ENCODE data around the gene ABCC9.
"Not testable (repeated sequence)": the region's sequence is repeated elsewhere in the genome, so short reads cannot be mapped to it uniquely, and the experiment has no call there.

Gene ABCC9

GRCh38 chr12:21949036-21949435 is 7.8 kb upstream of the ABCC9 start:
- Mint-ChIP-seq H3K27me3 (peaks cover 9% of the 10 kb centered on the region), H3K4me3 (no peak overlapping the region), H3K9me3 (peaks cover 31% of the 10 kb centered on the region), H3K27ac (no peak overlapping the region), H3K36me3 (ENCODE audit: low read depth) (no peaks in the 10 kb centered on the region), H3K4me1 (ENCODE audit: low read depth) (no peaks in the 10 kb centered on the region)
- DNase-seq, result no peak

DNA sequence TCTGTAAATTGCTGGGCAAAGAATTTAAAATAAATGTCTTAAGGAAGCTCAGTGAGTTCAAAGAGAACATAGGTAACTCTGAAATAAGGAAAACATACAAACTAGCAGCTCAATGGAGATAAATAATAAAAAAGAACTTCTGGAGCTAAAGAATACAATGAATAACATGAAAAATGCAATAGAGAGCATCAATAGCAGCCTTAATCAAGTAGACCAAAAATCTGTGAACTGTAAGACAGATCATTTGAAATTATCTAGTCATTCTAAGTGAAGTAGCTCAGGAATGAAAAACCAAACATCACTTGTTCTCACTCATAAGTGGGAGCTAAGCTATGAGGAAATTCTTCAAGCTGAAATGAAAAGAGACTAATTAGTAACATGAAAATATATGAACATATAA is 5.8 kb upstream of the ABCC9 start:
- Mint-ChIP-seq H3K9me3 (peaks cover 31% of the 10 kb centered on the region), H3K4me1 (ENCODE audit: low read depth) (peaks cover under 1% of the 10 kb centered on the region), H3K27ac (no peak overlapping the region), H3K36me3 (ENCODE audit: low read depth) (no peaks in the 10 kb centered on the region), H3K27me3 (peaks cover 26% of the 10 kb centered on the region), H3K4me3 (no peak overlapping the region)
- no peak for DNase-seq

DNA sequence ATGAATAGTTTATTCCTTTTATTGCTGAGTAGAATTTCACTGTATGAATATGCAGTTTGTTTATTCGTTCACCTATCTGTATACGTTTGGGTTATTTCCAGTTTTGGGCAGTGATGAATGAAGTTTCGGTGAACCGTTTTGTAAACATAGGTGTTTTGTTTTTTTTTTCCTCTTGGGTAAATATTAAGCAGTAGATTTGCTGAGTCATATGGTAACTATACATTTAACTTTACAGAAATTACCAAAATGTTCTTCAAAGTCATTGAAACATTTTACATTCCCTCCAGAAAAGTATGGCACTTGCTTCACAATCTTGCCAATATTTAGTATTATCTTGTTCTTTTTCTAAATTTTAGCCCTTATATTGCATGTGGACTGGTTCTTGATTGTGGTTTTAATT is 3.8 kb upstream of the ABCC9 start:
- no peaks in the 10 kb centered on the region for H3K36me3 Mint-ChIP-seq (ENCODE audit: low read depth)
- H3K27ac Mint-ChIP-seq, result no peak overlapping the region
- DNase-seq, result no peak
- no peak overlapping the region for H3K4me3 Mint-ChIP-seq
- peaks cover 30% of the 10 kb centered on the region for H3K9me3 Mint-ChIP-seq
- peaks cover 18% of the 10 kb centered on the region for H3K4me1 Mint-ChIP-seq (ENCODE audit: low read depth)
- H3K27me3 Mint-ChIP-seq, result peaks cover 46% of the 10 kb centered on the region

DNA sequence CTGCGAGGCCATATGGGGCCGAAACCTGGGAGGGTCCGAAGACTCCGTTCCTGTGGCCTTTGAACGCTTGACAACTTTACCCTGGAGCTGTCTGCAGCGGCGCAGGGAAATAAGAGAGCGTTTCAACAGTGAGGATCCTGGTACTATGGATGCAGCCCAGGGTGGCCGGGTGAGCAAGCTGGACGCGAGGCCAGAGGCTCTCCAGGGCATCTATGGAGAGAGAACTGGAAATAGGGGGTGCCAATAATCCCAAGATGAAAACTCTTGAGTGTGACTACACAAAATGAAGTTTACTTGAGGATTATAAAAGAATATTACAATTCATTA is 1.1 kb upstream of the ABCC9 start:
- peaks cover 21% of the 10 kb centered on the region for H3K4me1 Mint-ChIP-seq (ENCODE audit: low read depth)
- no peak overlapping the region for H3K4me3 Mint-ChIP-seq
- no peak overlapping the region for H3K27ac Mint-ChIP-seq
- H3K27me3 Mint-ChIP-seq, result peaks cover 71% of the 10 kb centered on the region
- no peak for DNase-seq
- H3K36me3 Mint-ChIP-seq (ENCODE audit: low read depth), result no peaks in the 10 kb centered on the region
- H3K9me3 Mint-ChIP-seq, result peaks cover 20% of the 10 kb centered on the region

- DNase-seq, result no peak
- H3K36me3 Mint-ChIP-seq (ENCODE audit: low read depth), result no peaks in the 10 kb centered on the region
- H3K9me3 Mint-ChIP-seq, result peaks cover 16% of the 10 kb centered on the region
- peaks cover 21% of the 10 kb centered on the region for H3K4me1 Mint-ChIP-seq (ENCODE audit: low read depth)
- H3K27me3 Mint-ChIP-seq, result peaks cover 76% of the 10 kb centered on the region
- H3K4me3 Mint-ChIP-seq, result peak overlapping the region; percentile 64
- H3K27ac Mint-ChIP-seq, result no peak overlapping the region
These were observed 515 bp upstream of the ABCC9 start for GRCh38 chr12:21941506-21942376.

DNA sequence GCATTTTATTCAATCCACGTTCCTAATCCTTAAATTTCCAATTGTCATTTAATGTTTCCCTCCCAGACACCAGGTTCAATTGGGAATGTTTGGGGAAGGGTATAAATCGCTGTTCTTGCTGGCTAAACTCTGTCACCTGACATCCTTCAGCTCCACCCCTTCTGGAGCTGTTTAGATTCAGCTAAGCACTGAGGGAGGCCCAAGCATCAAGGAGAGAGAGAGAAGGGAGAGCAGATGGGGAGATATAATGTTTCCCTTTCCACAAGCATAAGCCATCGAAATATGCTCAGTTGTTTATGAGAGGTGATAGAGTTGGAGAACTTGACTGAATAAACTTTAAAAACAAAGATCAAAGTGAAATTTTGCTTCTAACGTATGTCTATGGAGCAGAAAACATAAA is 1.8 kb downstream of the ABCC9 start:
- H3K4me1 Mint-ChIP-seq (ENCODE audit: low read depth), result peaks cover 21% of the 10 kb centered on the region
- H3K36me3 Mint-ChIP-seq (ENCODE audit: low read depth), result no peaks in the 10 kb centered on the region
- no peak for DNase-seq
- no peak overlapping the region for H3K4me3 Mint-ChIP-seq
- H3K27ac Mint-ChIP-seq, result no peak overlapping the region
- no peaks in the 10 kb centered on the region for H3K9me3 Mint-ChIP-seq
- H3K27me3 Mint-ChIP-seq, result peaks cover 83% of the 10 kb centered on the region

DNA sequence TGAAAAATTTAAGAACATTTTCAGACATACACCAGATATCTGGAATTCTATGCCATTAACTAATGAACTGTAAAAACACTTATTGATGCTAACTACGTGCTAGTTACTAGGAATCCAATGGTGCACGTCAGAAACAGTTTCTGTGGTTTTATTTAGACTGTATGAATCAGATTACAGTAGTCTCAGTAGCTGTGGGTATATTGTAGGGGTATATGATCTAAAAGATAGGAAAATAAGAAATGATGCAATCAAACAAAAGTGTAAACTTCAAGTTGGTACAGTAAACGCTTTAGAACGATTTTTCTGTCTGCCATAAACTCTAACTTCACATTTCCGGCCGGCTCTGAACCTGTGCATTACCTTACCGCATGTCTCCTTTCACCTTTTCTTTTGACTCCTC is 2.3 kb downstream of the ABCC9 start:
- H3K27ac Mint-ChIP-seq, result no peak overlapping the region
- no peak for DNase-seq
- peaks cover 21% of the 10 kb centered on the region for H3K4me1 Mint-ChIP-seq (ENCODE audit: low read depth)
- no peaks in the 10 kb centered on the region for H3K36me3 Mint-ChIP-seq (ENCODE audit: low read depth)
- peaks cover 80% of the 10 kb centered on the region for H3K27me3 Mint-ChIP-seq
- H3K4me3 Mint-ChIP-seq, result no peak overlapping the region
- H3K9me3 Mint-ChIP-seq, result no peaks in the 10 kb centered on the region

DNA sequence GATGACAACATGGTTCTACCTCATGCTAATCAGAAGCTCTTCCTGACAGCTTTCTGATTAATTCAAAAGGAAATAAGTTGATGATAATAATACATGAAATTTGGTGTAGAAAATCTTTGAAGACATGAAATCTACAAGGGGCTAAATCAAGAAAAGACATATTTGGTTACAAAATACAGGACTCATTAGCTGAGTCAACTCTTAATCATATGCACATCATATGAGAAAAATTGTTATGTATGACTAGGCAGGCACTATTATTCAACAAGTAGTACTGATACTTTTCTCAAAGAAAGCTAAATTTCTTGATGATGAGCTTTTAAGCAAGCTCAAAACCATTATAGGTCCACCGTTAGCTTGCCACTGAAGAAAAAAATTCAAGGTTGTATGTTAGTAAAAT is 7.1 kb downstream of the ABCC9 start:
- H3K4me1 Mint-ChIP-seq (ENCODE audit: low read depth), result peaks cover 3% of the 10 kb centered on the region
- no peaks in the 10 kb centered on the region for H3K9me3 Mint-ChIP-seq
- no peak for DNase-seq
- H3K4me3 Mint-ChIP-seq, result no peak overlapping the region
- peaks cover 52% of the 10 kb centered on the region for H3K27me3 Mint-ChIP-seq
- no peak overlapping the region for H3K27ac Mint-ChIP-seq
- no peaks in the 10 kb centered on the region for H3K36me3 Mint-ChIP-seq (ENCODE audit: low read depth)

- no peak overlapping the region for H3K4me3 Mint-ChIP-seq
- H3K9me3 Mint-ChIP-seq, result no peaks in the 10 kb centered on the region
These were observed 7.6 kb downstream of the ABCC9 start for GRCh38 chr12:21933656-21934055.

DNA sequence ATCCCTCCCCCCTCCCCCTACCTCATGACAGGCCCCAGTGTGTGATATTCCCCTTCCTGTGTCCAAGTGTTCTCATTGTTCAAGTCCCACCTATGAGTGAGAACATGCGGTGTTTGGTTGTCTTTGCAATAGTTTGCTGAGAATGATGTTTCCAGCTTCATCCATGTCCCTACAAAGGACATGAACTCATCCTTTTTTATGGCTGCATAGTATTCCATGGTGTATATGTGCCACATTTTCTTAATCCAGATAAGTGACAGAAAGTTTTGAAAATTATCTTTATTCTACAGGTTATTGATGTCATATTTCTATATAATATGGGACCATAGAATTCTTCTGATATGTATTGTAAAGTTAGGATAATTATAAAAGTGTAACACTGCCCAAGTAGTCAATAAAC is 11.3 kb downstream of the ABCC9 start:
- H3K36me3 Mint-ChIP-seq (ENCODE audit: low read depth); DNase-seq; H3K9me3 Mint-ChIP-seq; H3K4me3 Mint-ChIP-seq; H3K27ac Mint-ChIP-seq; H3K4me1 Mint-ChIP-seq (ENCODE audit: low read depth): not testable (repeated sequence)
- peaks cover 26% of the 10 kb centered on the region for H3K27me3 Mint-ChIP-seq

More at GRCh38 chr12:21933656-21934055, 7.6 kb downstream of the ABCC9 start:
- Mint-ChIP-seq H3K27me3 (peaks cover 47% of the 10 kb centered on the region), H3K4me1 (ENCODE audit: low read depth) (no peaks in the 10 kb centered on the region), H3K36me3 (ENCODE audit: low read depth) (no peaks in the 10 kb centered on the region), H3K27ac (no peak overlapping the region)
- no peak for DNase-seq

GRCh38 chr12:21925296-21925913 is 15.8 kb downstream of the ABCC9 start:
- no peaks in the 10 kb centered on the region for H3K36me3 Mint-ChIP-seq (ENCODE audit: low read depth)
- peaks cover 33% of the 10 kb centered on the region for H3K27me3 Mint-ChIP-seq
- no peaks in the 10 kb centered on the region for H3K9me3 Mint-ChIP-seq
- no peaks in the 10 kb centered on the region for H3K4me1 Mint-ChIP-seq (ENCODE audit: low read depth)
- H3K27ac Mint-ChIP-seq, result no peak overlapping the region
- DNase-seq, result no peak
- no peak overlapping the region for H3K4me3 Mint-ChIP-seq

DNA sequence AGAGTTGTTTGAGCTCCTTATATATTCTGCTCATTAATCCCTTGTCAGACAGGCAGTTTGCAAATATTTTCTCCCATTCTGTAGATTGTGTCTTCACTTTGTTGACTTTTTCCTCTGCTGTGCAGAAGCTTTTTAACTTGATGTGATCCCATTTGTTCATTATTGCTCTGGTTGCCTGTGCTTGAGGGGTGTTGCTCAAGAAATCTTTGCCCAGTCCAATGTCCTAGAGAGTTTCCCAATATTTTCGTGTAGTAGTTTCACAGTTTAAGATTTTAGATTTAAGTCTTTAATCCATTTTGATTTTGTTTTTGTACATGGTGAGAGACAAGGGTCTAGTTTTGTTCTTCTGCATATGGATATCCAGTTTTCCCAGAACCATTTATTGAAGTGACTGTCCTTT is 19.8 kb downstream of the ABCC9 start:
- H3K27me3 Mint-ChIP-seq, result peaks cover 31% of the 10 kb centered on the region
- H3K36me3 Mint-ChIP-seq (ENCODE audit: low read depth), result no peaks in the 10 kb centered on the region
- no peak overlapping the region for H3K27ac Mint-ChIP-seq
- H3K4me1 Mint-ChIP-seq (ENCODE audit: low read depth), result no peaks in the 10 kb centered on the region
- DNase-seq, result no peak
- no peaks in the 10 kb centered on the region for H3K9me3 Mint-ChIP-seq
- H3K4me3 Mint-ChIP-seq, result no peak overlapping the region

- H3K27ac Mint-ChIP-seq, result no peak overlapping the region
- no peaks in the 10 kb centered on the region for H3K36me3 Mint-ChIP-seq (ENCODE audit: low read depth)
- H3K27me3 Mint-ChIP-seq, result peaks cover 20% of the 10 kb centered on the region
- H3K4me1 Mint-ChIP-seq (ENCODE audit: low read depth), result peaks cover 2% of the 10 kb centered on the region
- no peak overlapping the region for H3K4me3 Mint-ChIP-seq
- H3K9me3 Mint-ChIP-seq, result no peaks in the 10 kb centered on the region
- DNase-seq, result no peak
These were observed 22.8 kb downstream of the ABCC9 start for GRCh38 chr12:21918456-21918855.

DNA sequence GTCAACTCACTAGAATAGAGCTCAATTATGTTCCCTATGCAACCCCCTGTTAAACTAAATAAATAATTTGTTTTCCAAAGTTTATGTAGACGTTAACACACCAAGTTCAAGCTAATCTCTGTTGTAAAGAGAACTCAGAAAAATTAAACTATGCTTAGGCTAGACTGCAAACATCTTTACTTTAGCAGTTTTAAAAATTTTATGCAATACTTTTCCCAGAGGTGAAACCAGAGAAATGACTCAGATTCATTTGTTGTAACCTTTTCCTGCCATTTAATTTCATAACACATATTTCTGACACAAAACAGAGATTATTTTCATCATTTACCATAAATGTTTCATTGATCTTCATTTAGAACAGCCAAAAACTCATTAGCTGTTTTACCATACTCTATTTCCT is 27.4 kb downstream of the ABCC9 start:
- Mint-ChIP-seq H3K36me3 (ENCODE audit: low read depth) (no peaks in the 10 kb centered on the region), H3K4me1 (ENCODE audit: low read depth) (peaks cover 2% of the 10 kb centered on the region), H3K4me3 (no peak overlapping the region), H3K27ac (no peak overlapping the region), H3K9me3 (no peaks in the 10 kb centered on the region), H3K27me3 (peaks cover 6% of the 10 kb centered on the region)
- DNase-seq, result no peak

DNA sequence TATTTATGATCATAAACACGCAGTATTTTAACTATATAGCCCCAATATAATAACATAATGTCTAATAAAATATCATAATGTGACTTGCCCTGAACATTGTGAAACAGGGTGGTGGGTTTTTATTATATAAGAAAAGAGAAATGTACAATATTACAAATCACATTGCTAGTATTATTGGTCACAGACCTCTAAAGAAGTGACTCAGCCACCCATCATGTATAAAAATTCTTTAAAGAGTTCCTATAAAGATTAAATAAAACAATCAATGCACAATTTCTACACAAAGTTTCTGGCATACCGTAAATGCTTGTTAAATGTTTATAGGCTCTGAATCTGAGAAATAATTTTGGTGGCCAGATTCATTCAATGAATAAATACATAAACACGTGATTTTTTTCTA is 28.9 kb downstream of the ABCC9 start:
- DNase-seq, result no peak
- Mint-ChIP-seq H3K27ac (no peak overlapping the region), H3K36me3 (ENCODE audit: low read depth) (no peaks in the 10 kb centered on the region), H3K4me3 (no peak overlapping the region), H3K9me3 (no peaks in the 10 kb centered on the region), H3K4me1 (ENCODE audit: low read depth) (peaks cover 2% of the 10 kb centered on the region), H3K27me3 (peaks cover under 1% of the 10 kb centered on the region)

All from activated T-cell treated with anti-CD3 and anti-CD28 coated beads, Interleukin-2, amount 50 U/mL, for 24 hours (primary cell).